Stimulated activated CD8-positive, alpha-beta memory T cell treated with anti-CD3 and anti-CD28 coated beads, Interleukin-15, amount 100 ng/mL, for 4 hours (primary cell): ENCODE results near the gene REEP6.
"Not testable (repeated sequence)": the region's sequence is repeated elsewhere in the genome, so short reads cannot be mapped to it uniquely, and the experiment has no call there.

Experiments
- DNase-seq, 2 donors: peaks; one replicate each; pipeline ENCODE4 v3.0.0-alpha.2; 2020; ENCODE audit warnings: low read depth in 2 of 2

The REEP6 gene

GRCh38 chr19:1522838-1523237 is 31.9 kb downstream of the REEP6 start:
- no peak for DNase-seq

GRCh38 chr19:1523412-1524286 is 32.7 kb downstream of the REEP6 start, which contains the start of gene PLK5:
Gene PLK5 (plus strand): TSS chr19:1524077. CDS start chr19:1526997, 2,920 bp downstream.
- no peak for DNase-seq

GRCh38 chr19:1524287-1524971 is 33.4 kb downstream of the REEP6 start:
- no peak for DNase-seq

GRCh38 chr19:1524972-1525325 is 34.0 kb downstream of the REEP6 start:
- DNase-seq: no peak

- no peak for DNase-seq
These were observed 34.4 kb downstream of the REEP6 start for GRCh38 chr19:1525343-1525742.

GRCh38 chr19:1526066-1526778 is 35.2 kb downstream of the REEP6 start:
- no peak for DNase-seq

GRCh38 chr19:1526979-1527649 is 36.1 kb downstream of the REEP6 start:
- no peak for DNase-seq

- no peak for DNase-seq
These were observed 36.8 kb downstream of the REEP6 start for GRCh38 chr19:1527650-1528309.

GRCh38 chr19:1528596-1529429 is 37.8 kb downstream of the REEP6 start:
- DNase-seq: no peak

- DNase-seq: no peak
These were observed 38.4 kb downstream of the REEP6 start for GRCh38 chr19:1529430-1529816.

GRCh38 chr19:1530856-1531255 is 39.9 kb downstream of the REEP6 start:
- not testable (repeated sequence) for DNase-seq

GRCh38 chr19:1531587-1531986 is 40.6 kb downstream of the REEP6 start:
- DNase-seq: no peak

GRCh38 chr19:1532003-1532402 is 41.0 kb downstream of the REEP6 start:
- no peak for DNase-seq

GRCh38 chr19:1533510-1534150 is 42.6 kb downstream of the REEP6 start:
- DNase-seq: no peak

GRCh38 chr19:1534972-1535371 is 44.0 kb downstream of the REEP6 start:
- no peak for DNase-seq

GRCh38 chr19:1535699-1536098 is 44.7 kb downstream of the REEP6 start:
- DNase-seq: not testable (repeated sequence)

- no peak for DNase-seq
These were observed 48.0 kb downstream of the REEP6 start for GRCh38 chr19:1538978-1539377.

- not testable (repeated sequence) for DNase-seq
These were observed 48.8 kb downstream of the REEP6 start for GRCh38 chr19:1539749-1540148.

GRCh38 chr19:1540365-1540925 is 49.5 kb downstream of the REEP6 start:
- DNase-seq: no peak
